ENCODE measurements around the gene SEMA6C. TPM values are rescaled to one million over a fixed set of nuclear protein-coding genes. Genes with fewer than 3 reads are reported as not detected.

Gene SEMA6C
- total RNA-seq, 1 donor from 2014 or later = 24.7 TPM

DNA sequence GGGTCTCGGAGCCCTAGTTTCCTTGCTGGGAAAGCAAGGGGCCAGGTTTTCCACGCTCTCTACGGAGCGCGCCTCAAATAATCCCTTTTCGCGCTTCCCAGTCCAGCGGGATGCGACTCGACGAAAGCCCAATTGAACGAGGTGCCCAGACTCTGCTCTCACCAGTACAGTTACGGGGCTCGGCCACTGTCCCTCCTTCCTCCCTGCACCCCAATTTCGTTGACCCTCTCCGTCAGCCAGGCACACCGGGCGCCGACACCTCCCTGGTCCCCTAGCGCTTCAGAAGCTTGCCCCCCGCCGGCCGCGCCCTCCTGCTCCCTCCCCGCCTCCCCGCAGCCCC is 389 bp downstream of the SEMA6C start:
- Mint-ChIP-seq H3K4me3 (ENCODE audit: unreplicated experiment) (peak overlapping the region; percentile 89), H3K27me3 (ENCODE audit: unreplicated experiment) (no peaks in the 10 kb centered on the region), H3K9me3 (ENCODE audit: unreplicated experiment) (no peaks in the 10 kb centered on the region), H3K36me3 (ENCODE audit: unreplicated experiment) (peaks cover 3% of the 10 kb centered on the region), H3K27ac (ENCODE audit: unreplicated experiment) (no peak overlapping the region), H3K4me1 (ENCODE audit: unreplicated experiment) (peaks cover 35% of the 10 kb centered on the region)
- TF ChIP-seq CTCF (IDR thresholded peaks at IDR 0.05) = no peak
- DNase-seq (ENCODE audit: extremely low spot score, unreplicated experiment) = no peak

GRCh38 chr1:151145304-151146071 is 943 bp downstream of the SEMA6C start:
- peaks cover 3% of the 10 kb centered on the region for H3K36me3 Mint-ChIP-seq (ENCODE audit: unreplicated experiment)
- peak overlapping the region; percentile 89 for H3K4me3 Mint-ChIP-seq (ENCODE audit: unreplicated experiment)
- peaks cover 35% of the 10 kb centered on the region for H3K4me1 Mint-ChIP-seq (ENCODE audit: unreplicated experiment)
- H3K9me3 Mint-ChIP-seq (ENCODE audit: unreplicated experiment) = no peaks in the 10 kb centered on the region
- DNase-seq (ENCODE audit: extremely low spot score, unreplicated experiment) = peak; percentile 83
- TF ChIP-seq CTCF (IDR thresholded peaks at IDR 0.05) = no peak
- no peaks in the 10 kb centered on the region for H3K27me3 Mint-ChIP-seq (ENCODE audit: unreplicated experiment)
- H3K27ac Mint-ChIP-seq (ENCODE audit: unreplicated experiment) = no peak overlapping the region

- no peak for DNase-seq (ENCODE audit: extremely low spot score, unreplicated experiment)
- Mint-ChIP-seq H3K36me3 (ENCODE audit: unreplicated experiment) (peaks cover 5% of the 10 kb centered on the region), H3K27ac (ENCODE audit: unreplicated experiment) (no peak overlapping the region), H3K4me3 (ENCODE audit: unreplicated experiment) (peak overlapping the region; percentile 89), H3K4me1 (ENCODE audit: unreplicated experiment) (peaks cover 35% of the 10 kb centered on the region), H3K9me3 (ENCODE audit: unreplicated experiment) (no peaks in the 10 kb centered on the region), H3K27me3 (ENCODE audit: unreplicated experiment) (no peaks in the 10 kb centered on the region)
- no peak for TF ChIP-seq CTCF (IDR thresholded peaks at IDR 0.05)
Measured at GRCh38 chr1:151144474-151145303, 1.7 kb downstream of the SEMA6C start.

DNA sequence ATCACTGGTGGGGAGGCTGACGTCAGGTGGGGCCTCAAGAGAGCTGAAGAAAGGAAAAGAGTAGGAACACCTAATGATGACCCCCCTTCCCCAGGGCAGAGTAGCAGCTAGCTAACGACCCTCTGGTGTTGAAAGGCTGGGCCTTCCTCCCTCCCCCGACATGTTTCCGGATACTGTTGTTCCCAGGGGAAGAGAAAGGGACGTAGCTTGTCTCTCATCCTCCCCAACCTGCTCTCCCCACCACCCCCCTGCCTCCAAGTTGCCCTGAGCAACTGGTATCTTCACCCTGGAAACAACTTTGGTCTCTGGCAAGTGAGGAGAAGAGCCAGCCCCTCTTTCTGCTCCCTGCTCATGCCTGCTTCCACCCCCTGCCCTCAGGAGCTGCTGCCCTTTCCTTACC is 2.4 kb downstream of the SEMA6C start:
- Mint-ChIP-seq H3K27ac (ENCODE audit: unreplicated experiment) (no peak overlapping the region), H3K4me3 (ENCODE audit: unreplicated experiment) (no peak overlapping the region), H3K9me3 (ENCODE audit: unreplicated experiment) (no peaks in the 10 kb centered on the region), H3K36me3 (ENCODE audit: unreplicated experiment) (peaks cover 6% of the 10 kb centered on the region), H3K27me3 (ENCODE audit: unreplicated experiment) (no peaks in the 10 kb centered on the region), H3K4me1 (ENCODE audit: unreplicated experiment) (peaks cover 35% of the 10 kb centered on the region)
- DNase-seq (ENCODE audit: extremely low spot score, unreplicated experiment) = no peak
- no peak for TF ChIP-seq CTCF (IDR thresholded peaks at IDR 0.05)

DNA sequence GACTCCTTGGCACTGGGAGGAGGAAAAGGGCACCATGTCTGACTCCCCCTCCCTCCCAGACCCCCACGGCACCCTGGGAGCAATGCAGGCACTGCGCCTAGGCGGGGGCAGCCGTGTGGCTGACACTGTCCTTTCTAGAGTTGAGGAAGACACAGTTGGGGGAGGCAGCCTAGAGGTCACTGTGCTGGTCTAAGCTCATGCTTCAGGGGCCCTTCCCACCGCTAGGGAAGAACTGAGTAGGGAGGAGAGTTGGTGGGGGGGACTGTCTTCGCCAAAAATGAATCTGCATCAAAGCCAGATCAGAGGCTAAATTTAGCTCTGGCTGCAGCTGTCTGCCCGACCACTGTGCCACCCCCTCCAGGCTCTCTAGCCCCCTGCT is 3.4 kb downstream of the SEMA6C start:
- no peak overlapping the region for H3K4me3 Mint-ChIP-seq (ENCODE audit: unreplicated experiment)

More for the DNA sequence above, 3.4 kb downstream of the SEMA6C start:
- TF ChIP-seq CTCF (IDR thresholded peaks at IDR 0.05) = no peak
- no peak overlapping the region for H3K27ac Mint-ChIP-seq (ENCODE audit: unreplicated experiment)
- no peaks in the 10 kb centered on the region for H3K9me3 Mint-ChIP-seq (ENCODE audit: unreplicated experiment)
- H3K4me1 Mint-ChIP-seq (ENCODE audit: unreplicated experiment) = peaks cover 35% of the 10 kb centered on the region
- peaks cover 5% of the 10 kb centered on the region for H3K36me3 Mint-ChIP-seq (ENCODE audit: unreplicated experiment)
- H3K27me3 Mint-ChIP-seq (ENCODE audit: unreplicated experiment) = no peaks in the 10 kb centered on the region
- no peak for DNase-seq (ENCODE audit: extremely low spot score, unreplicated experiment)
